Stimulated activated CD4-positive, alpha-beta T cell treated with anti-CD3 and anti-CD28 coated beads, Interleukin-2, amount 100 ng/mL, for 48 hours (primary cell): ENCODE measurements around the gene OOSP4B.
"Not testable (repeated sequence)": the region's sequence is repeated elsewhere in the genome, so short reads cannot be mapped to it uniquely, and the experiment has no call there.

Experiments
- DNase-seq, 2 donors: peaks; one replicate each; pipeline ENCODE4 v3.0.0-alpha.2; 2020

Gene OOSP4B

GRCh38 chr11:60064111-60064510, 47.1 kb downstream of the OOSP4B start:
- no peak for DNase-seq

- DNase-seq = no peak
Observed at GRCh38 chr11:60065801-60066200, 48.8 kb downstream of the OOSP4B start.

- DNase-seq = no peak
Observed at GRCh38 chr11:60069450-60069849, 52.5 kb downstream of the OOSP4B start.

- DNase-seq = not testable (repeated sequence)
Observed at GRCh38 chr11:60071644-60072043, 54.7 kb downstream of the OOSP4B start.

- no peak for DNase-seq
Observed at GRCh38 chr11:60077216-60077817, 60.3 kb downstream of the OOSP4B start.

GRCh38 chr11:60077981-60078380, 61.0 kb downstream of the OOSP4B start:
- no peak for DNase-seq

GRCh38 chr11:60078745-60079144, 61.8 kb downstream of the OOSP4B start:
- no peak for DNase-seq

- DNase-seq = no peak
Observed at GRCh38 chr11:60080535-60080934, 63.6 kb downstream of the OOSP4B start.
